HEK293 (cell line): Measurements from ENCODE around the gene R3HDM2.

Experiments used
- CTCF ChIA-PET: fragments of 350-600 bp; formaldehyde crosslinking; extraction: SDS; loops from one replicate; lab custom pipeline; 2021; ENCODE audit warnings: antibody characterized with exemption; lab: Yijun Ruan, JAX
- POLR2A ChIA-PET: fragments of 300-600 bp; formaldehyde crosslinking; extraction: SDS; loops from one replicate; lab custom pipeline; 2020; ENCODE audit warnings: antibody characterized with exemption, inconsistent platforms; lab: Yijun Ruan, JAX
- H3K27ac ChIP-seq: fragments of 200-500 bp; sonication (Bioruptor generic); 2 replicates; pipeline ENCODE4 v1.5.1; 2014; ENCODE audit warnings: low read depth, low read length, control low read depth, inconsistent platforms; ENCODE audit errors: extremely low read depth
- H3K36me3 ChIP-seq, 2 experiments: fragments of 200-500 bp in 1 of 2; sonication (Bioruptor generic) in 1 of 2; 1 replicate in 1 of 2; 2 replicates in 1 of 2; pipeline ENCODE4 v1.5.1; 2014 to 2017; ENCODE audit warnings: inconsistent platforms in 2 of 2, low read length in 2 of 2; ENCODE audit not compliant: control insufficient read depth in 2 of 2, insufficient read depth in 1 of 2
- H3K4me1 ChIP-seq: fragments of 200-500 bp; sonication (Bioruptor generic); 2 replicates; pipeline ENCODE4 v1.5.1; 2014; ENCODE audit warnings: mild to moderate bottlenecking, low read length, inconsistent platforms; ENCODE audit not compliant: control insufficient read depth, insufficient read depth
- H3K4me3 ChIP-seq: 2 replicates; pipeline ENCODE4 v1.5.1; 2011; ENCODE audit warnings: low read depth, mild to moderate bottlenecking, control low read depth, low read length, moderate library complexity
- H3K9me3 ChIP-seq: fragments of 200-500 bp; sonication (Bioruptor generic); 2 replicates; pipeline ENCODE4 v1.5.1; 2014; ENCODE audit warnings: low read depth, low read length, inconsistent platforms; ENCODE audit not compliant: control insufficient read depth, insufficient read depth
- OSR2 ChIP-seq: fragments of 450-650 bp; formaldehyde crosslinking; IDR thresholded peaks from 2 replicates; pipeline ENCODE4 v1.5.1; 2016; ENCODE audit warnings: missing biosample characterization, missing genetic modification characterization
- SCRT1 ChIP-seq: fragments of 450-650 bp; formaldehyde crosslinking; IDR thresholded peaks from 2 replicates; pipeline ENCODE4 v1.5.1; 2016; ENCODE audit warnings: missing biosample characterization, missing genetic modification characterization, borderline replicate concordance
- SP2 ChIP-seq: fragments of 450-650 bp; formaldehyde crosslinking; IDR thresholded peaks from 2 replicates; pipeline ENCODE4 v1.5.1; 2016; ENCODE audit warnings: missing biosample characterization, missing genetic modification characterization
- SP3 ChIP-seq: fragments of 450-650 bp; formaldehyde crosslinking; IDR thresholded peaks from 2 replicates; pipeline ENCODE4 v1.5.1; 2016; ENCODE audit warnings: missing biosample characterization, missing genetic modification characterization
- TCF7L2 ChIP-seq: IDR thresholded peaks from 2 replicates; pipeline ENCODE4 v1.6.1; 2011; ENCODE audit warnings: low read depth, mild to moderate bottlenecking, inconsistent platforms, low read length, moderate library complexity, borderline replicate concordance
- YY2 ChIP-seq: fragments of 450-650 bp; formaldehyde crosslinking; IDR thresholded peaks from 2 replicates; pipeline ENCODE4 v1.5.1; 2016; ENCODE audit warnings: missing biosample characterization, missing genetic modification characterization
- ZBTB21 ChIP-seq: fragments of 450-650 bp; formaldehyde crosslinking; IDR thresholded peaks from 2 replicates; pipeline ENCODE4 v1.5.1; 2017; ENCODE audit warnings: missing biosample characterization, missing genetic modification characterization
- ZBTB48 ChIP-seq: fragments of 450-650 bp; formaldehyde crosslinking; IDR thresholded peaks from 2 replicates; pipeline ENCODE4 v1.5.1; 2016; ENCODE audit warnings: missing biosample characterization, missing genetic modification characterization
- ZBTB8A ChIP-seq: fragments of 450-650 bp; formaldehyde crosslinking; IDR thresholded peaks from 2 replicates; pipeline ENCODE4 v1.5.1; 2016; ENCODE audit warnings: missing biosample characterization, missing genetic modification characterization
- ZEB2 ChIP-seq: fragments of 450-650 bp; formaldehyde crosslinking; IDR thresholded peaks from 2 replicates; pipeline ENCODE4 v1.5.1; 2016; ENCODE audit warnings: missing biosample characterization, missing genetic modification characterization
- ZFP69B ChIP-seq: fragments of 450-650 bp; formaldehyde crosslinking; IDR thresholded peaks from 2 replicates; pipeline ENCODE4 v1.5.1; 2016; ENCODE audit warnings: missing biosample characterization, missing genetic modification characterization
- ZNF169 ChIP-seq: fragments of 450-650 bp; formaldehyde crosslinking; IDR thresholded peaks from 2 replicates; pipeline ENCODE4 v1.5.1; 2016; ENCODE audit warnings: missing biosample characterization, missing genetic modification characterization
- ZNF175 ChIP-seq: fragments of 450-650 bp; formaldehyde crosslinking; IDR thresholded peaks from 2 replicates; pipeline ENCODE4 v1.5.1; 2016; ENCODE audit warnings: missing biosample characterization, missing genetic modification characterization
- ZNF184 ChIP-seq: fragments of 450-650 bp; IDR thresholded peaks from 2 replicates; pipeline ENCODE4 v1.5.1; 2018; ENCODE audit warnings: missing biosample characterization, mild to moderate bottlenecking, missing genetic modification characterization
- ZNF302 ChIP-seq: fragments of 450-650 bp; formaldehyde crosslinking; IDR thresholded peaks from 2 replicates; pipeline ENCODE4 v1.5.1; 2016; ENCODE audit warnings: missing biosample characterization, missing genetic modification characterization, low read depth
- ZNF350 ChIP-seq: fragments of 450-650 bp; formaldehyde crosslinking; IDR thresholded peaks from 2 replicates; pipeline ENCODE4 v1.5.0; 2017; ENCODE audit warnings: missing biosample characterization, mild to moderate bottlenecking, missing genetic modification characterization
- ZNF354C ChIP-seq: fragments of 450-650 bp; formaldehyde crosslinking; IDR thresholded peaks from 2 replicates; pipeline ENCODE4 v1.5.1; 2016; ENCODE audit warnings: missing biosample characterization, missing genetic modification characterization, low read depth, borderline replicate concordance
- ZNF571 ChIP-seq: fragments of 450-650 bp; formaldehyde crosslinking; IDR thresholded peaks from 2 replicates; pipeline ENCODE4 v1.5.0; 2017; ENCODE audit warnings: missing biosample characterization, missing genetic modification characterization
- ZNF600 ChIP-seq: fragments of 450-650 bp; formaldehyde crosslinking; IDR thresholded peaks from 2 replicates; pipeline ENCODE4 v1.5.1; 2016; ENCODE audit warnings: missing biosample characterization, missing genetic modification characterization
- ZNF664 ChIP-seq: fragments of 450-650 bp; formaldehyde crosslinking; IDR thresholded peaks from 2 replicates; pipeline ENCODE4 v1.5.1; 2016; ENCODE audit warnings: missing biosample characterization, missing genetic modification characterization
- ZNF747 ChIP-seq: fragments of 450-650 bp; formaldehyde crosslinking; IDR thresholded peaks from 2 replicates; pipeline ENCODE4 v1.5.1; 2016; ENCODE audit warnings: missing biosample characterization, missing genetic modification characterization
- ZNF768 ChIP-seq: fragments of 450-650 bp; formaldehyde crosslinking; IDR thresholded peaks from 2 replicates; pipeline ENCODE4 v1.5.1; 2018; ENCODE audit warnings: missing biosample characterization, mild to moderate bottlenecking, missing genetic modification characterization
- TF ChIP-seq, protein P1 (sequence below): fragments of 450-650 bp; formaldehyde crosslinking; IDR thresholded peaks from 2 replicates; pipeline ENCODE4 v1.5.1; 2017; ENCODE audit warnings: missing biosample characterization, mild to moderate bottlenecking, missing genetic modification characterization, moderate library complexity
- TF ChIP-seq, protein P2 (sequence below): sonication (generic); formaldehyde crosslinking; IDR thresholded peaks from 2 replicates; pipeline ENCODE4 v1.8.1; 2022; ENCODE audit warnings: mild to moderate bottlenecking, moderate library complexity, missing genetic modification reagents
- TF ChIP-seq, protein P3 (sequence below): fragments of 450-650 bp; formaldehyde crosslinking; IDR thresholded peaks from 2 replicates; pipeline ENCODE4 v1.5.1; 2016; ENCODE audit warnings: missing biosample characterization, missing genetic modification characterization
- TF ChIP-seq, protein P4 (sequence below): fragments of 450-650 bp; formaldehyde crosslinking; IDR thresholded peaks from 2 replicates; pipeline ENCODE4 v1.5.1; 2016; ENCODE audit warnings: missing biosample characterization, missing genetic modification characterization

The R3HDM2 gene

DNA sequence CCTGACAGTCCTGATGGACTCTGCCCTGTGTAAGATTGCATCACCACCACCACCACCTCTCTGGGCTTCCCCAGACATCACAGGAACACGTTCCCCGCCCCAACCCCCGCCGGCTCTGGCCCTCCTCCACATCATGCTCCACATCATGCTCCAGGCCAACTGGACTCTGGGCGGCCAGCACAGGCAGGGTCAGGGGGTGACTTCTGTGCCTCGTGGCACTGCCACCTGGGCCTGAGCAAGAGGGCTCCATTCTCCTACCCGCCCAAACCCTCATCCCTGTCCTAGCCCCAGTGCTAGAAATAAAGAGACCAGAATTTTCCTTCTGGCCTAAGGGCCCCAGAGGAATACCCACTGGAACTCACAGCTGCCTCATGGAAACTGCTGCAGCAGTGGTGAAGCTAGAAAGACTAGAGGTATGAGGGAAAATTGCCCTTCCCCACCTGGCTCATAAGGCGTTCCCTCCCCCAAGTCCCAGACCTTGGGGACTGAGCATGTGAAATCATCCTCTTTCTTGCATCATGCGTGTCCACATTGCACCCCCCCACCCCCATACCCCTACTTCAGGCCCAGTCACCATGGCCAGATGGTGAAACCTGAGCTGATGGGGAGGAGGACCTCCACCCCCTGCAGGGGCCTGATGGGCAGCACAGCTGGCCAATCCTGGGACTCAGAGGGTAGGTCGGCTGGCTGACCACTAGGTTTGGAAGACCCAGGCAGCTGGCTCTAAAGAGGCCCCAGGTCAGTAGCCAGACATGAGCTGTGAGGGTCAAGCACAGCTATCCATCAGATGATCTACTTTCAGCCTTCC, 23.9 kb upstream of the R3HDM2 start, which contains the start of gene INHBE (continued):
- TF ChIP-seq, protein P1, sequence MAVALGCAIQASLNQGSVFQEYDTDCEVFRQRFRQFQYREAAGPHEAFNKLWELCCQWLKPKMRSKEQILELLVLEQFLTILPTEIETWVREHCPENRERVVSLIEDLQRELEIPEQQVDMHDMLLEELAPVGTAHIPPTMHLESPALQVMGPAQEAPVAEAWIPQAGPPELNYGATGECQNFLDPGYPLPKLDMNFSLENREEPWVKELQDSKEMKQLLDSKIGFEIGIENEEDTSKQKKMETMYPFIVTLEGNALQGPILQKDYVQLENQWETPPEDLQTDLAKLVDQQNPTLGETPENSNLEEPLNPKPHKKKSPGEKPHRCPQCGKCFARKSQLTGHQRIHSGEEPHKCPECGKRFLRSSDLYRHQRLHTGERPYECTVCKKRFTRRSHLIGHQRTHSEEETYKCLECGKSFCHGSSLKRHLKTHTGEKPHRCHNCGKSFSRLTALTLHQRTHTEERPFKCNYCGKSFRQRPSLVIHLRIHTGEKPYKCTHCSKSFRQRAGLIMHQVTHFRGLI (tag by site-specific recombination): no peak; the same call in 1 of the 2 replicates
- TF ChIP-seq ZFP69B (tag by site-specific recombination): peak; percentile 19
- no peak for TF ChIP-seq ZNF350 (tag by site-specific recombination)
- no peak for TF ChIP-seq ZNF664 (tag by site-specific recombination)

DNA sequence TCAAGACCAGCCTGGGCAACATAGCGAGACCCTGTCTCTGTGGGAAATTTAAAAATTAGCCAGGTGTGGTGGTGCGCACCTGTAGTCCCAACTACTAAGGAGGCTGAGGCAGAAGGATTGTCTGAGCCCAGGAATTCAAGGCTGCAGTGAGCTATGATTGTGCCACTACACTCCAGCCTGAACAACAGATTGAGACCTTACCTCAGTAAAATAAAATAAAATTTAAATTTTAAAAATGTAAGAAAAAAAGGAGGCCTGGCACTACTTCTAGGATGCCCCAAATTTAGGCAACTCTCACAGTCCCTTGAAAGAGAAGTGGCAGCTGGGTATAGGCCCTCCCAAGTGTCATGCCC, 23.3 kb upstream of the R3HDM2 start:
- no peak for TF ChIP-seq ZNF768 (tag by site-specific recombination)
- TF ChIP-seq ZNF600 (tag by site-specific recombination): no peak
- no peak for TF ChIP-seq SP2 (tag by site-specific recombination)
- no peak for TF ChIP-seq ZNF175 (tag by site-specific recombination)
- no peak for TF ChIP-seq OSR2 (tag by site-specific recombination)
- TF ChIP-seq ZFP69B (tag by site-specific recombination): no peak
- TF ChIP-seq, protein P2, sequence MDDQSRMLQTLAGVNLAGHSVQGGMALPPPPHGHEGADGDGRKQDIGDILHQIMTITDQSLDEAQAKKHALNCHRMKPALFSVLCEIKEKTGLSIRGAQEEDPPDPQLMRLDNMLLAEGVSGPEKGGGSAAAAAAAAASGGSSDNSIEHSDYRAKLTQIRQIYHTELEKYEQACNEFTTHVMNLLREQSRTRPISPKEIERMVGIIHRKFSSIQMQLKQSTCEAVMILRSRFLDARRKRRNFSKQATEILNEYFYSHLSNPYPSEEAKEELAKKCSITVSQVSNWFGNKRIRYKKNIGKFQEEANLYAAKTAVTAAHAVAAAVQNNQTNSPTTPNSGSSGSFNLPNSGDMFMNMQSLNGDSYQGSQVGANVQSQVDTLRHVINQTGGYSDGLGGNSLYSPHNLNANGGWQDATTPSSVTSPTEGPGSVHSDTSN (CRISPR knock-in tag): no peak
- no peak for TF ChIP-seq TCF7L2
- no peak for TF ChIP-seq ZNF571 (tag by site-specific recombination)
- TF ChIP-seq SP3 (tag by site-specific recombination): no peak
- no peak for TF ChIP-seq ZNF184 (tag by site-specific recombination)
- TF ChIP-seq, protein P3, sequence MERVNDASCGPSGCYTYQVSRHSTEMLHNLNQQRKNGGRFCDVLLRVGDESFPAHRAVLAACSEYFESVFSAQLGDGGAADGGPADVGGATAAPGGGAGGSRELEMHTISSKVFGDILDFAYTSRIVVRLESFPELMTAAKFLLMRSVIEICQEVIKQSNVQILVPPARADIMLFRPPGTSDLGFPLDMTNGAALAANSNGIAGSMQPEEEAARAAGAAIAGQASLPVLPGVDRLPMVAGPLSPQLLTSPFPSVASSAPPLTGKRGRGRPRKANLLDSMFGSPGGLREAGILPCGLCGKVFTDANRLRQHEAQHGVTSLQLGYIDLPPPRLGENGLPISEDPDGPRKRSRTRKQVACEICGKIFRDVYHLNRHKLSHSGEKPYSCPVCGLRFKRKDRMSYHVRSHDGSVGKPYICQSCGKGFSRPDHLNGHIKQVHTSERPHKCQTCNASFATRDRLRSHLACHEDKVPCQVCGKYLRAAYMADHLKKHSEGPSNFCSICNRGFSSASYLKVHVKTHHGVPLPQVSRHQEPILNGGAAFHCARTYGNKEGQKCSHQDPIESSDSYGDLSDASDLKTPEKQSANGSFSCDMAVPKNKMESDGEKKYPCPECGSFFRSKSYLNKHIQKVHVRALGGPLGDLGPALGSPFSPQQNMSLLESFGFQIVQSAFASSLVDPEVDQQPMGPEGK (tag by site-specific recombination): no peak
- TF ChIP-seq SCRT1 (tag by site-specific recombination): no peak
- no peak for TF ChIP-seq ZBTB8A
- H3K9me3 ChIP-seq: no peaks in the 10 kb centered on the region
- ChIA-PET CTCF (interaction anchor here (1.0 to 9.7 kb wide), 16 partner anchors 8 to 240 kb away, joined by 3 to 219 read pairs (median 19); partner anchors contain the start of genes INHBC, NXPH4 and STAC3), POLR2A (interaction anchor here (1.2 kb wide), 1 partner anchor 12 kb away, joined by 4 read pairs; no protein-coding TSS in a partner anchor)
- peaks cover 7% of the 10 kb centered on the region; the same call in 1 of the 2 replicates for H3K4me1 ChIP-seq
- no peak overlapping the region; the same call in 1 of the 2 replicates for H3K27ac ChIP-seq
- no peaks in the 10 kb centered on the region for H3K36me3 ChIP-seq
- no peak overlapping the region for H3K4me3 ChIP-seq

DNA sequence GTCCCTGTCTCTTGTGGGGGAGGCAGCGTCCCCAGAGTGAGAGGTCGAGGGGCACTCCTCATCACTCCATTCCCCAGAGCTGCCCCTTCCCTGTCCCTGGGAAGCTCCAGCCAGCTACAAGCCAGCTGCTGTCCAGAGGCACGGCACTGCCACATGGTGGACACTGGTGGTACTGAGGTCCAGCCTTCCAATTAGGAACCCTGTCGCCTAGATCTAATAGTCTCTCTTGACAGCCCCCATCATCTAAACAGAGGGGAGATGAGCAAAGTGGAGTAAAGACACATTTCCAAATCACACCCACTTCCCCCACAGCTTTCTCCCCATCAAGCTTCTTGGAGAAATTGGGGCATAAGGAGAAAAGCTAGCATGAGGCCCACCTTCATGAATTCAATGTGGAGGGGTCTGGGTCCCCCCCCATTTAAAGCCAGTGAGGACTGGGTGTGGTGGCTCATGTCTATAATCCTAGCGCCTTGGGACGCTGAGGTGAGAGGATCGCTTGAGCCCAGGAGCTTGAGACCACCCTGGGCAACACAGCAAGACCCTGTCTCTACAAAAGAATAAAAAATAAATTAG, 22.2 kb upstream of the R3HDM2 start:
- CTCF ChIA-PET: interaction anchor here (0.6 to 9.7 kb wide), 50 partner anchors 8 to 239 kb away, joined by 3 to 219 read pairs (median 6); partner anchors contain the start of genes INHBC, NXPH4, SHMT2 and STAC3
- Histone ChIP-seq H3K4me3 (no peak overlapping the region), H3K4me1 (peaks cover 7% of the 10 kb centered on the region; the same call in 1 of the 2 replicates), H3K27ac (no peak overlapping the region), H3K36me3 (no peaks in the 10 kb centered on the region), H3K9me3 (no peaks in the 10 kb centered on the region)
- POLR2A ChIA-PET: interaction anchor here (0.6 to 1.4 kb wide), 7 partner anchors 134 to 224 kb away, joined by 3 to 5 read pairs (median 4); partner anchors contain the start of gene SHMT2
- TF ChIP-seq ZBTB48 (tag by site-specific recombination): peak; percentile 63; the same call in 1 of the 2 replicates
- TF ChIP-seq ZNF354C (tag by site-specific recombination): no peak
- TF ChIP-seq YY2 (tag by site-specific recombination): no peak
- TF ChIP-seq, protein P4, sequence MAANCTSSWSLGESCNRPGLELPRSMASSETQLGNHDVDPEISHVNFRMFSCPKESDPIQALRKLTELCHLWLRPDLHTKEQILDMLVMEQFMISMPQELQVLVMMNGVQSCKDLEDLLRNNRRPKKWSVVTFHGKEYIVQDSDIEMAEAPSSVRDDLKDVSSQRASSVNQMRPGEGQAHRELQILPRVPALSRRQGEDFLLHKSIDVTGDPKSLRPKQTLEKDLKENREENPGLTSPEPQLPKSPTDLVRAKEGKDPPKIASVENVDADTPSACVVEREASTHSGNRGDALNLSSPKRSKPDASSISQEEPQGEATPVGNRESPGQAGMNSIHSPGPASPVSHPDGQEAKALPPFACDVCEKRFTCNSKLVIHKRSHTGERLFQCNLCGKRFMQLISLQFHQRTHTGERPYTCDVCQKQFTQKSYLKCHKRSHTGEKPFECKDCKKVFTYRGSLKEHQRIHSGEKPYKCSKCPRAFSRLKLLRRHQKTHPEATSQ (tag by site-specific recombination): no peak
- no peak for TF ChIP-seq ZEB2
- no peak for TF ChIP-seq ZNF747 (tag by site-specific recombination)
- TF ChIP-seq ZNF169: no peak
- no peak for TF ChIP-seq ZBTB21 (tag by site-specific recombination)
- TF ChIP-seq ZNF302: no peak
